ENCODE data around the gene NEK4. TPM values are rescaled to one million over a fixed set of nuclear protein-coding genes. Genes with fewer than 3 reads are reported as not detected.

Gene NEK4
- total and polyA plus RNA-seq, 2 of the 13 experiments (the other 11 are each of a cell fraction or from before 2014, with no cell fraction given) = 16.5 to 38.0 TPM

DNA sequence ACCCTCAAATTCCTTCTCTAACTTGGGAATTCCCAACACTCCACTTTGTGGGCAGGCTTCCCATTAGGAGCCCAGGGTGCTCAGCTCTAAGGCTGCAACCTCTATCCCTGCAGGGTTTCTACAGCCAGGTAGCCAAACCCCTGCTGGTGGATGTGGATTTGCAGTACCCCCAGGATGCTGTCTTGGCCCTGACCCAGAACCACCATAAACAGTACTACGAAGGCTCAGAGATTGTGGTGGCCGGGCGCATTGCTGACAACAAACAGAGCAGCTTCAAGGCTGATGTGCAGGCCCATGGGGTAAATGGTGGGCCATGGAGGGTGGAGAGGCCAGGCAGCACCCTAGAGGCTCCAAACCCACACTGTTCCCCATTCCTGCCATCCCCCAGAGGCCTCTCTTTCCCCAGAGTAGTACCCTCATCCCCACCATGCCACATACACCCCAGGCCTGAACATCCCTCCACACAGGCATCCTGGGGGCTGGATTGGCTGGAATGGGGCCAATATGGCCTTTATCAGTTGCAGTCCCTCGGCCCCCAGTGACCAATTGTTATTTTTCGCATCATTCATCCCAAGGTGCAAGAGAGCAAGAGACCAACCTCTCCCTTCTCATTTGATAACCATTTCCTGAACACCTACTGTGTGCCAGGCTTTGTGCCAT lies 14.3 kb upstream of the NEK4 start:
- no peak for FAIRE-seq
- BruUV-seq (replicated peaks) = no TSS peak
- no peak overlapping the region for H3K27ac ChIP-seq (ENCODE audit: extremely low read length, insufficient read depth, low read length)

DNA sequence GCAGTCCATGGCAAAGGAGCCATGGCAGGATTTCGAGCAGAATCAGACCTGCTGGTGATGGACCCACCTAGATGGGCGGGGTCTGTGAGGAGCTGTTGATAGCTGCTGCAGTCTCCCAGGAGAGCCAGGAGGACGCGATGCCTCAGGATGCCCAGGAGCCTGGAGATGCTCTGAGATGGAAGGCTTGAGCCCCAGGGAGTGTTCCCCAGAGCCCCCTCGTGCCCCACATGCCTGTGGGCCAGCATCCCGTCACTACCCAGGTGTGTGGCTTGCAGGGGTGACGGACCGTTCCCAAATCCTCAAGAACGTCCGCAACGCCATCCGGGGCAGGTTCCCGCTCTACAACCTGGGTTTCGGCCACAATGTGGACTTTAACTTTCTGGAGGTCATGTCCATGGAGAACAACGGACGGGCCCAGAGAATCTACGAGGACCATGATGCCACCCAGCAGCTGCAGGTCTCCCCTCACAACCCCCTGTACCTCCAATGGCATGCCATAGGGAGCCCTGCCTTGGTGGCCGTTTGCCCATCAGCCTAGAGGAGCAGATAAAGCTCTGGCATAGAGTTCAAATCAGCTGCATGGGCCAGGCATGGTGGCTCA lies 13.4 kb upstream of the NEK4 start:
- intact Hi-C loops (cut with micrococcal nuclease; ENCODE audit: unreplicated experiment) = no loop called here
- BruUV-seq (replicated peaks) = no TSS peak
- TF ChIP-seq, protein P1, sequence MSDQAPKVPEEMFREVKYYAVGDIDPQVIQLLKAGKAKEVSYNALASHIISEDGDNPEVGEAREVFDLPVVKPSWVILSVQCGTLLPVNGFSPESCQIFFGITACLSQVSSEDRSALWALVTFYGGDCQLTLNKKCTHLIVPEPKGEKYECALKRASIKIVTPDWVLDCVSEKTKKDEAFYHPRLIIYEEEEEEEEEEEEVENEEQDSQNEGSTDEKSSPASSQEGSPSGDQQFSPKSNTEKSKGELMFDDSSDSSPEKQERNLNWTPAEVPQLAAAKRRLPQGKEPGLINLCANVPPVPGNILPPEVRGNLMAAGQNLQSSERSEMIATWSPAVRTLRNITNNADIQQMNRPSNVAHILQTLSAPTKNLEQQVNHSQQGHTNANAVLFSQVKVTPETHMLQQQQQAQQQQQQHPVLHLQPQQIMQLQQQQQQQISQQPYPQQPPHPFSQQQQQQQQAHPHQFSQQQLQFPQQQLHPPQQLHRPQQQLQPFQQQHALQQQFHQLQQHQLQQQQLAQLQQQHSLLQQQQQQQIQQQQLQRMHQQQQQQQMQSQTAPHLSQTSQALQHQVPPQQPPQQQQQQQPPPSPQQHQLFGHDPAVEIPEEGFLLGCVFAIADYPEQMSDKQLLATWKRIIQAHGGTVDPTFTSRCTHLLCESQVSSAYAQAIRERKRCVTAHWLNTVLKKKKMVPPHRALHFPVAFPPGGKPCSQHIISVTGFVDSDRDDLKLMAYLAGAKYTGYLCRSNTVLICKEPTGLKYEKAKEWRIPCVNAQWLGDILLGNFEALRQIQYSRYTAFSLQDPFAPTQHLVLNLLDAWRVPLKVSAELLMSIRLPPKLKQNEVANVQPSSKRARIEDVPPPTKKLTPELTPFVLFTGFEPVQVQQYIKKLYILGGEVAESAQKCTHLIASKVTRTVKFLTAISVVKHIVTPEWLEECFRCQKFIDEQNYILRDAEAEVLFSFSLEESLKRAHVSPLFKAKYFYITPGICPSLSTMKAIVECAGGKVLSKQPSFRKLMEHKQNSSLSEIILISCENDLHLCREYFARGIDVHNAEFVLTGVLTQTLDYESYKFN (CRISPR knock-in tag; conservative IDR thresholded peaks at IDR 0.05) = no peak
- TF ChIP-seq, protein P2, sequence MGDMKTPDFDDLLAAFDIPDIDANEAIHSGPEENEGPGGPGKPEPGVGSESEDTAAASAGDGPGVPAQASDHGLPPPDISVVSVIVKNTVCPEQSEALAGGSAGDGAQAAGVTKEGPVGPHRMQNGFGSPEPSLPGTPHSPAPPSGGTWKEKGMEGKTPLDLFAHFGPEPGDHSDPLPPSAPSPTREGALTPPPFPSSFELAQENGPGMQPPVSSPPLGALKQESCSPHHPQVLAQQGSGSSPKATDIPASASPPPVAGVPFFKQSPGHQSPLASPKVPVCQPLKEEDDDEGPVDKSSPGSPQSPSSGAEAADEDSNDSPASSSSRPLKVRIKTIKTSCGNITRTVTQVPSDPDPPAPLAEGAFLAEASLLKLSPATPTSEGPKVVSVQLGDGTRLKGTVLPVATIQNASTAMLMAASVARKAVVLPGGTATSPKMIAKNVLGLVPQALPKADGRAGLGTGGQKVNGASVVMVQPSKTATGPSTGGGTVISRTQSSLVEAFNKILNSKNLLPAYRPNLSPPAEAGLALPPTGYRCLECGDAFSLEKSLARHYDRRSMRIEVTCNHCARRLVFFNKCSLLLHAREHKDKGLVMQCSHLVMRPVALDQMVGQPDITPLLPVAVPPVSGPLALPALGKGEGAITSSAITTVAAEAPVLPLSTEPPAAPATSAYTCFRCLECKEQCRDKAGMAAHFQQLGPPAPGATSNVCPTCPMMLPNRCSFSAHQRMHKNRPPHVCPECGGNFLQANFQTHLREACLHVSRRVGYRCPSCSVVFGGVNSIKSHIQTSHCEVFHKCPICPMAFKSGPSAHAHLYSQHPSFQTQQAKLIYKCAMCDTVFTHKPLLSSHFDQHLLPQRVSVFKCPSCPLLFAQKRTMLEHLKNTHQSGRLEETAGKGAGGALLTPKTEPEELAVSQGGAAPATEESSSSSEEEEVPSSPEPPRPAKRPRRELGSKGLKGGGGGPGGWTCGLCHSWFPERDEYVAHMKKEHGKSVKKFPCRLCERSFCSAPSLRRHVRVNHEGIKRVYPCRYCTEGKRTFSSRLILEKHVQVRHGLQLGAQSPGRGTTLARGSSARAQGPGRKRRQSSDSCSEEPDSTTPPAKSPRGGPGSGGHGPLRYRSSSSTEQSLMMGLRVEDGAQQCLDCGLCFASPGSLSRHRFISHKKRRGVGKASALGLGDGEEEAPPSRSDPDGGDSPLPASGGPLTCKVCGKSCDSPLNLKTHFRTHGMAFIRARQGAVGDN (CRISPR knock-in tag; IDR thresholded peaks at IDR 0.05) = peak; percentile 17; the same call in 1 of the 2 replicates

More for the DNA sequence above, 14.3 kb upstream of the NEK4 start:
- Histone ChIP-seq H3K36me3 (replicated peaks in 1 of 2; ENCODE audit: control insufficient read depth in 1 of 2, insufficient read depth in 2 of 2, low read length in 2 of 2) (no peaks in the 10 kb centered on the region), H3K27me3 (ENCODE audit: control insufficient read depth in 1 of 2, insufficient read depth in 2 of 2, low read length in 2 of 2) (no peaks in the 10 kb centered on the region), H3K79me2 (ENCODE audit: insufficient read depth, low read length) (no peaks in the 10 kb centered on the region), H3K4me3 (replicated peaks in 1 of 3; ENCODE audit: insufficient read depth in 1 of 3, low read depth in 2 of 3, low read length in 3 of 3) (no peak overlapping the region), H4K20me1 (ENCODE audit: insufficient read depth, low read length) (no peaks in the 10 kb centered on the region), H3K4me1 (ENCODE audit: insufficient read depth, low read length) (peaks cover 84% of the 10 kb centered on the region), H3K4me2 (ENCODE audit: low read depth, low read length) (no peak overlapping the region), H3K9ac (ENCODE audit: insufficient read depth, low read depth, low read length) (no peak overlapping the region), H3K9me3 (ENCODE audit: low read length) (no peaks in the 10 kb centered on the region), H2AFZ (ENCODE audit: low read length) (no peak overlapping the region)
- TF ChIP-seq, protein P3, sequence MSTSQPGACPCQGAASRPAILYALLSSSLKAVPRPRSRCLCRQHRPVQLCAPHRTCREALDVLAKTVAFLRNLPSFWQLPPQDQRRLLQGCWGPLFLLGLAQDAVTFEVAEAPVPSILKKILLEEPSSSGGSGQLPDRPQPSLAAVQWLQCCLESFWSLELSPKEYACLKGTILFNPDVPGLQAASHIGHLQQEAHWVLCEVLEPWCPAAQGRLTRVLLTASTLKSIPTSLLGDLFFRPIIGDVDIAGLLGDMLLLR (CRISPR knock-in tag; IDR thresholded peaks at IDR 0.05) = no peak
- TF ChIP-seq RBAK (CRISPR knock-in tag; IDR thresholded peaks at IDR 0.05) (no peak), REL (CRISPR knock-in tag; conservative IDR thresholded peaks at IDR 0.05) (no peak), ZNF496 (CRISPR knock-in tag; IDR thresholded peaks at IDR 0.05; ENCODE audit: insufficient replicate concordance) (no peak), ZNF30 (CRISPR knock-in tag; IDR thresholded peaks at IDR 0.05) (no peak), YY1 (IDR thresholded peaks at IDR 0.05; ENCODE audit: insufficient read depth, insufficient replicate concordance, low read depth, low read length) (no peak)
- TF ChIP-seq, protein P4, sequence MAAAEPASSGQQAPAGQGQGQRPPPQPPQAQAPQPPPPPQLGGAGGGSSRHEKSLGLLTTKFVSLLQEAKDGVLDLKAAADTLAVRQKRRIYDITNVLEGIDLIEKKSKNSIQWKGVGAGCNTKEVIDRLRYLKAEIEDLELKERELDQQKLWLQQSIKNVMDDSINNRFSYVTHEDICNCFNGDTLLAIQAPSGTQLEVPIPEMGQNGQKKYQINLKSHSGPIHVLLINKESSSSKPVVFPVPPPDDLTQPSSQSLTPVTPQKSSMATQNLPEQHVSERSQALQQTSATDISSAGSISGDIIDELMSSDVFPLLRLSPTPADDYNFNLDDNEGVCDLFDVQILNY (CRISPR knock-in tag; conservative IDR thresholded peaks at IDR 0.05) = no peak
- 73% methylated on average over 3 of the region's 5 CpGs for WGBS (ENCODE audit: low lambda C conversion rate)
- ATAC-seq (no peak), DNase-seq (ENCODE audit: low spot score) (no peak)
- in situ Hi-C loops (cut with HindIII; ENCODE audit: extremely low pct_ligation_motif_present, low pct_unique_long_range_greater_than_20kb) (no loop called here), intact Hi-C loops (cut with micrococcal nuclease; ENCODE audit: unreplicated experiment) (no loop called here)
- ChIA-PET CTCF (ENCODE audit: low intra/inter-chr PET ratio, low total read pairs) (no interaction called here), POLR2A (interaction anchor here (4.0 to 18.4 kb wide), 2 partner anchors 10 to 11 kb away, joined by 60 to 466 read pairs; partner anchors contain the start of genes ITIH1 and ITIH3)

More for the DNA sequence above, 13.4 kb upstream of the NEK4 start:
- no peak for DNase-seq (ENCODE audit: low spot score)
- Histone ChIP-seq H2AFZ (ENCODE audit: low read length) (no peak overlapping the region), H3K79me2 (ENCODE audit: insufficient read depth, low read length) (no peaks in the 10 kb centered on the region), H3K27ac (ENCODE audit: extremely low read length, insufficient read depth, low read length) (no peak overlapping the region), H3K9ac (ENCODE audit: insufficient read depth, low read depth, low read length) (no peak overlapping the region), H4K20me1 (ENCODE audit: insufficient read depth, low read length) (no peaks in the 10 kb centered on the region), H3K4me1 (ENCODE audit: insufficient read depth, low read length) (peaks cover 78% of the 10 kb centered on the region), H3K9me3 (ENCODE audit: low read length) (no peaks in the 10 kb centered on the region), H3K4me2 (ENCODE audit: low read depth, low read length) (no peak overlapping the region), H3K27me3 (ENCODE audit: control insufficient read depth in 1 of 2, insufficient read depth in 2 of 2, low read length in 2 of 2) (no peaks in the 10 kb centered on the region), H3K4me3 (replicated peaks in 1 of 3; ENCODE audit: insufficient read depth in 1 of 3, low read depth in 2 of 3, low read length in 3 of 3) (no peak overlapping the region), H3K36me3 (replicated peaks in 1 of 2; ENCODE audit: control insufficient read depth in 1 of 2, insufficient read depth in 2 of 2, low read length in 2 of 2) (no peaks in the 10 kb centered on the region)
- no peak for FAIRE-seq
- no peak for ATAC-seq
- ChIA-PET CTCF (ENCODE audit: low intra/inter-chr PET ratio, low total read pairs) (no interaction called here), POLR2A (interaction anchor here (1.5 to 18.4 kb wide), 2 partner anchors 9 to 12 kb away, joined by 6 to 466 read pairs; partner anchors contain the start of gene ITIH3)
- 84% methylated on average over 13 of the region's 18 CpGs for WGBS (ENCODE audit: low lambda C conversion rate)
- in situ Hi-C loops (cut with HindIII; ENCODE audit: extremely low pct_ligation_motif_present, low pct_unique_long_range_greater_than_20kb) = no loop called here

All from HepG2 (cell line).